Measurements from ENCODE around the gene ACAA2.

- TF ChIP-seq, protein P1, sequence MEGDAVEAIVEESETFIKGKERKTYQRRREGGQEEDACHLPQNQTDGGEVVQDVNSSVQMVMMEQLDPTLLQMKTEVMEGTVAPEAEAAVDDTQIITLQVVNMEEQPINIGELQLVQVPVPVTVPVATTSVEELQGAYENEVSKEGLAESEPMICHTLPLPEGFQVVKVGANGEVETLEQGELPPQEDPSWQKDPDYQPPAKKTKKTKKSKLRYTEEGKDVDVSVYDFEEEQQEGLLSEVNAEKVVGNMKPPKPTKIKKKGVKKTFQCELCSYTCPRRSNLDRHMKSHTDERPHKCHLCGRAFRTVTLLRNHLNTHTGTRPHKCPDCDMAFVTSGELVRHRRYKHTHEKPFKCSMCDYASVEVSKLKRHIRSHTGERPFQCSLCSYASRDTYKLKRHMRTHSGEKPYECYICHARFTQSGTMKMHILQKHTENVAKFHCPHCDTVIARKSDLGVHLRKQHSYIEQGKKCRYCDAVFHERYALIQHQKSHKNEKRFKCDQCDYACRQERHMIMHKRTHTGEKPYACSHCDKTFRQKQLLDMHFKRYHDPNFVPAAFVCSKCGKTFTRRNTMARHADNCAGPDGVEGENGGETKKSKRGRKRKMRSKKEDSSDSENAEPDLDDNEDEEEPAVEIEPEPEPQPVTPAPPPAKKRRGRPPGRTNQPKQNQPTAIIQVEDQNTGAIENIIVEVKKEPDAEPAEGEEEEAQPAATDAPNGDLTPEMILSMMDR (IDR thresholded peaks at IDR 0.05) = no peak
- TF ChIP-seq POLR2A (IDR thresholded peaks at IDR 0.05) = no peak
- TF ChIP-seq EP300 (IDR thresholded peaks at IDR 0.05) = no peak
These were observed 41.3 kb upstream of the ACAA2 start for GRCh38 chr18:49854681-49855080.
